ENCODE data around the gene PSMD2.

Gene PSMD2

GRCh38 chr3:184291044-184291737, 7.8 kb upstream of the PSMD2 start:
- Histone ChIP-seq H3K36me3 (replicated peaks; ENCODE audit: low read depth, low read length) (no peaks in the 10 kb centered on the region), H3K4me3 (ENCODE audit: low read length) (no peak overlapping the region), H3K27ac (ENCODE audit: low read length) (no peak overlapping the region), H3K4me2 (ENCODE audit: low read length) (no peak overlapping the region), H3K9me3 (ENCODE audit: insufficient read depth, low read length) (no peaks in the 10 kb centered on the region), H3K4me1 (ENCODE audit: low read length) (no peaks in the 10 kb centered on the region), H4K20me1 (ENCODE audit: insufficient read depth, low read length) (no peaks in the 10 kb centered on the region), H3K79me2 (ENCODE audit: low read length) (no peaks in the 10 kb centered on the region), H3K27me3 (ENCODE audit: low read depth, low read length) (peaks cover 4% of the 10 kb centered on the region), H3K9ac (ENCODE audit: low read length) (no peak overlapping the region), H2AFZ (ENCODE audit: low read depth, low read length) (no peak overlapping the region)
- TF ChIP-seq EZH2phosphoT487 (IDR thresholded peaks at IDR 0.05; ENCODE audit: low read depth): no peak
- TF ChIP-seq CTCF (IDR thresholded peaks at IDR 0.05; ENCODE audit: low read depth, low read length): no peak

- Histone ChIP-seq H4K20me1 (ENCODE audit: insufficient read depth, low read length) (no peaks in the 10 kb centered on the region), H3K9ac (ENCODE audit: low read length) (no peak overlapping the region), H3K79me2 (ENCODE audit: low read length) (no peaks in the 10 kb centered on the region), H3K27me3 (ENCODE audit: low read depth, low read length) (peaks cover 4% of the 10 kb centered on the region), H3K4me2 (ENCODE audit: low read length) (no peak overlapping the region), H3K4me1 (ENCODE audit: low read length) (no peaks in the 10 kb centered on the region), H3K9me3 (ENCODE audit: insufficient read depth, low read length) (no peaks in the 10 kb centered on the region), H3K36me3 (replicated peaks; ENCODE audit: low read depth, low read length) (no peaks in the 10 kb centered on the region), H3K27ac (ENCODE audit: low read length) (no peak overlapping the region), H2AFZ (ENCODE audit: low read depth, low read length) (no peak overlapping the region), H3K4me3 (ENCODE audit: low read length) (no peak overlapping the region)
- TF ChIP-seq CTCF (IDR thresholded peaks at IDR 0.05; ENCODE audit: low read depth, low read length): no peak
- no peak for TF ChIP-seq EZH2phosphoT487 (IDR thresholded peaks at IDR 0.05; ENCODE audit: low read depth)
Observed at GRCh38 chr3:184291738-184292445, 7.1 kb upstream of the PSMD2 start.

- Histone ChIP-seq H3K4me2 (ENCODE audit: low read length) (no peak overlapping the region), H4K20me1 (ENCODE audit: insufficient read depth, low read length) (no peaks in the 10 kb centered on the region), H3K36me3 (replicated peaks; ENCODE audit: low read depth, low read length) (peaks cover 6% of the 10 kb centered on the region), H3K4me3 (ENCODE audit: low read length) (no peak overlapping the region), H3K27me3 (ENCODE audit: low read depth, low read length) (no peaks in the 10 kb centered on the region; the same call in 1 of the 2 replicates), H3K9ac (ENCODE audit: low read length) (no peak overlapping the region), H2AFZ (ENCODE audit: low read depth, low read length) (no peak overlapping the region), H3K79me2 (ENCODE audit: low read length) (peaks cover 17% of the 10 kb centered on the region), H3K27ac (ENCODE audit: low read length) (no peak overlapping the region), H3K9me3 (ENCODE audit: insufficient read depth, low read length) (no peaks in the 10 kb centered on the region), H3K4me1 (ENCODE audit: low read length) (peaks cover 11% of the 10 kb centered on the region)
- no peak for TF ChIP-seq EZH2phosphoT487 (IDR thresholded peaks at IDR 0.05; ENCODE audit: low read depth)
- no peak for TF ChIP-seq CTCF (IDR thresholded peaks at IDR 0.05; ENCODE audit: low read depth, low read length)
Observed at GRCh38 chr3:184295771-184296170, 3.3 kb upstream of the PSMD2 start.

- Histone ChIP-seq H3K27ac (ENCODE audit: low read length) (no peak overlapping the region), H3K27me3 (ENCODE audit: low read depth, low read length) (no peaks in the 10 kb centered on the region; the same call in 1 of the 2 replicates), H3K4me2 (ENCODE audit: low read length) (no peak overlapping the region), H2AFZ (ENCODE audit: low read depth, low read length) (no peak overlapping the region), H3K4me1 (ENCODE audit: low read length) (peaks cover 11% of the 10 kb centered on the region), H3K9me3 (ENCODE audit: insufficient read depth, low read length) (no peaks in the 10 kb centered on the region), H3K4me3 (ENCODE audit: low read length) (no peak overlapping the region), H3K79me2 (ENCODE audit: low read length) (peaks cover 23% of the 10 kb centered on the region), H3K9ac (ENCODE audit: low read length) (no peak overlapping the region), H3K36me3 (replicated peaks; ENCODE audit: low read depth, low read length) (peaks cover 10% of the 10 kb centered on the region), H4K20me1 (ENCODE audit: insufficient read depth, low read length) (no peaks in the 10 kb centered on the region)
- TF ChIP-seq CTCF (IDR thresholded peaks at IDR 0.05; ENCODE audit: low read depth, low read length): no peak
- TF ChIP-seq EZH2phosphoT487 (IDR thresholded peaks at IDR 0.05; ENCODE audit: low read depth): no peak
Observed at GRCh38 chr3:184296616-184297015, 2.4 kb upstream of the PSMD2 start.
